ENCODE data around the gene ITGA2.

Gene ITGA2

GRCh38 chr5:53067641-53068040 is 78.5 kb downstream of the ITGA2 start:
- Histone ChIP-seq H3K36me3 (ENCODE audit: insufficient read depth, low read length) (no peaks in the 10 kb centered on the region), H3K4me3 (no peak overlapping the region), H3K9me3 (ENCODE audit: low read depth, low read length) (no peaks in the 10 kb centered on the region), H3K9ac (ENCODE audit: insufficient read length) (no peak overlapping the region), H3K27ac (no peak overlapping the region)
- no peak for TF ChIP-seq FOXP2 (optimal IDR thresholded peaks at IDR 0.05; ENCODE audit: control extremely low read depth, extremely low read length, insufficient read depth)
- no peak for DNase-seq (ENCODE audit: low read depth, low spot score)

DNA sequence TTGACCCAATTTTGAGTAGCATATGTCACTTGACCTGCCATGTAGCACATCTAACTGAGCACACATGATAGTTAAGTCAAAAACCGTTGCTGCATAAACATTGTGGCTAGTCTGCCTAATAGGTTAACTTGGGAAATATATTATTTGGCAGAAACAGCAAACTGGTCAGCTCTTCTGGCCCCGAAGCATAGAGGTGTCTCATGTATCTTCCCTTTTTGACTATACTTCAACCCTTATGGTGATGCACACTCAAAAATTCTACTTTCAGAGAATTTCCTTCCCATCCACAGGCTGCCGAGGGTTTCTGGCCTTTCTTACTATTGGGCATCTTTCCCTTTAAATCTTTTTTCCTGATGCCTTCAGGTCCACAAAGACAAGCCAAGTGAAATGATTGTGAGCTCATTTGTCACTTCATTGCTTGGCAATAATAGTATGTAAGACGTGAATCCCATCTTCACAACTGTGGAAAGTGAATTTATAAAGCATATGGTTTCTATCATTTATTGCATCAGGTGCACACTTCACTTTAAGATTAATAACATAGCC is 79.2 kb downstream of the ITGA2 start:
- DNase-seq (ENCODE audit: low read depth, low spot score): no peak
- H3K9me3 ChIP-seq (ENCODE audit: low read depth, low read length): no peaks in the 10 kb centered on the region
- H3K9ac ChIP-seq (ENCODE audit: insufficient read length): no peak overlapping the region
- H3K27ac ChIP-seq: no peak overlapping the region
- no peaks in the 10 kb centered on the region for H3K36me3 ChIP-seq (ENCODE audit: insufficient read depth, low read length)
- no peak for TF ChIP-seq POLR2AphosphoS5 (IDR thresholded peaks at IDR 0.05; ENCODE audit: borderline replicate concordance, low read depth, low read length)
- TF ChIP-seq EZH2 (IDR thresholded peaks at IDR 0.05): no peak
- no peak for TF ChIP-seq FOXP2 (optimal IDR thresholded peaks at IDR 0.05; ENCODE audit: control extremely low read depth, extremely low read length, insufficient read depth)
- no peak overlapping the region for H3K4me3 ChIP-seq

GRCh38 chr5:53069626-53070025 is 80.5 kb downstream of the ITGA2 start:
- DNase-seq (ENCODE audit: low read depth, low spot score): no peak
- no peak overlapping the region for H3K9ac ChIP-seq (ENCODE audit: insufficient read length)
- no peak overlapping the region for H3K27ac ChIP-seq
- H3K9me3 ChIP-seq (ENCODE audit: low read depth, low read length): no peaks in the 10 kb centered on the region
- no peaks in the 10 kb centered on the region for H3K36me3 ChIP-seq (ENCODE audit: insufficient read depth, low read length)
- TF ChIP-seq POLR2AphosphoS5 (IDR thresholded peaks at IDR 0.05; ENCODE audit: borderline replicate concordance, low read depth, low read length) (no peak), FOXP2 (optimal IDR thresholded peaks at IDR 0.05; ENCODE audit: control extremely low read depth, extremely low read length, insufficient read depth) (no peak), EZH2 (IDR thresholded peaks at IDR 0.05) (no peak)
- H3K4me3 ChIP-seq: no peak overlapping the region

DNA sequence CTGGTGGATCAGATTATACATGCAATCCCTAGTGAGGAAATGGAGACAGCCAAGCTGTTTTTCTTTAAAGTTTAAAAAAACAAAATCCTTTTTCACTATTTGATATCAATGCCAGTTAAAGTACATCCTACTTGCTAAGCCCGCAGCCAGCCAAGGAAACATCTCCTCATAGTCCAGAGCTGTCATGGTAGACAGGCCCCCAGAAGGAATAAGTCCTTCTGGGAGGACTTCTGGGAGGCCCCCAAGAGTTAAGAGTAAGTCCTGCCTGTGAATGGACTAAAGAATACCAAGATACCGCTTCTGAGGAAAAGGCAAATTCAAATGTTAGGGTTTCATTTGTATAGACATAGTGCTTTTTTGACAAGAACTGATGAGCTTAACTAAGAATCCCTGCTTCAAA is 82.1 kb downstream of the ITGA2 start:
- Histone ChIP-seq H3K9ac (ENCODE audit: insufficient read length) (no peak overlapping the region), H3K36me3 (ENCODE audit: insufficient read depth, low read length) (no peaks in the 10 kb centered on the region), H3K4me3 (no peak overlapping the region), H3K27ac (no peak overlapping the region), H3K9me3 (ENCODE audit: low read depth, low read length) (no peaks in the 10 kb centered on the region)
- TF ChIP-seq FOXP2 (optimal IDR thresholded peaks at IDR 0.05; ENCODE audit: control extremely low read depth, extremely low read length, insufficient read depth) (no peak), EZH2 (IDR thresholded peaks at IDR 0.05) (no peak), POLR2AphosphoS5 (IDR thresholded peaks at IDR 0.05; ENCODE audit: borderline replicate concordance, low read depth, low read length) (no peak)
- DNase-seq (ENCODE audit: low read depth, low spot score): no peak

DNA sequence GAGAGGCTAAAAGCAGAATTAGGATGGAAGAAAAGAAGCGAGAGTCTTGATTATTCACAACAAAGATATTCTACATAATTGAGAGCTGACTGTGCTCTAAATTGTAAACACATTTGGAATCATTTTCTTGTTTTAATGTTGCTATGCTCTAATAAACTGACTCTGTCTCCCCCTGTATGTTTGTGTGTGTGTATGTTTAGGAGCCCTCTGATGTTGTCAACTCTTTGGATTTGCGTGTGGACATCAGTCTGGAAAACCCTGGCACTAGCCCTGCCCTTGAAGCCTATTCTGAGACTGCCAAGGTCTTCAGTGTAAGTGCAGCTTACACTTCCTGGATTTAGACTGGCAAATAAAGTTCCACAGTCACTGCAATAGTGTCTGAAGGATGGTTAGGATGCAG is 82.6 kb downstream of the ITGA2 start:
- H3K9ac ChIP-seq (ENCODE audit: insufficient read length): no peak overlapping the region
- no peaks in the 10 kb centered on the region for H3K9me3 ChIP-seq (ENCODE audit: low read depth, low read length)
- H3K4me3 ChIP-seq: no peak overlapping the region
- no peaks in the 10 kb centered on the region for H3K36me3 ChIP-seq (ENCODE audit: insufficient read depth, low read length)
- TF ChIP-seq EZH2 (IDR thresholded peaks at IDR 0.05): no peak
- TF ChIP-seq FOXP2 (optimal IDR thresholded peaks at IDR 0.05; ENCODE audit: control extremely low read depth, extremely low read length, insufficient read depth): no peak
- TF ChIP-seq POLR2AphosphoS5 (IDR thresholded peaks at IDR 0.05; ENCODE audit: borderline replicate concordance, low read depth, low read length): no peak
- H3K27ac ChIP-seq: no peak overlapping the region
- no peak for DNase-seq (ENCODE audit: low read depth, low spot score)

GRCh38 chr5:53073348-53073747 is 84.2 kb downstream of the ITGA2 start:
- TF ChIP-seq POLR2AphosphoS5 (IDR thresholded peaks at IDR 0.05; ENCODE audit: borderline replicate concordance, low read depth, low read length) (no peak), EZH2 (IDR thresholded peaks at IDR 0.05) (no peak)
- no peak for DNase-seq (ENCODE audit: low read depth, low spot score)
- Histone ChIP-seq H3K4me3 (no peak overlapping the region), H3K36me3 (ENCODE audit: insufficient read depth, low read length) (no peaks in the 10 kb centered on the region), H3K9me3 (ENCODE audit: low read depth, low read length) (no peaks in the 10 kb centered on the region), H3K27ac (no peak overlapping the region), H3K9ac (ENCODE audit: insufficient read length) (no peak overlapping the region)

GRCh38 chr5:53076014-53076583 is 86.9 kb downstream of the ITGA2 start:
- no peak overlapping the region for H3K9ac ChIP-seq (ENCODE audit: insufficient read length)
- no peaks in the 10 kb centered on the region for H3K9me3 ChIP-seq (ENCODE audit: low read depth, low read length)
- H3K36me3 ChIP-seq (ENCODE audit: insufficient read depth, low read length): no peaks in the 10 kb centered on the region
- H3K27ac ChIP-seq: no peak overlapping the region
- H3K4me3 ChIP-seq: no peak overlapping the region
- DNase-seq (ENCODE audit: low read depth, low spot score): no peak
- no peak for TF ChIP-seq POLR2AphosphoS5 (IDR thresholded peaks at IDR 0.05; ENCODE audit: borderline replicate concordance, low read depth, low read length)
- no peak for TF ChIP-seq EZH2 (IDR thresholded peaks at IDR 0.05)
- no peak for TF ChIP-seq FOXP2 (optimal IDR thresholded peaks at IDR 0.05; ENCODE audit: control extremely low read depth, extremely low read length, insufficient read depth)

DNA sequence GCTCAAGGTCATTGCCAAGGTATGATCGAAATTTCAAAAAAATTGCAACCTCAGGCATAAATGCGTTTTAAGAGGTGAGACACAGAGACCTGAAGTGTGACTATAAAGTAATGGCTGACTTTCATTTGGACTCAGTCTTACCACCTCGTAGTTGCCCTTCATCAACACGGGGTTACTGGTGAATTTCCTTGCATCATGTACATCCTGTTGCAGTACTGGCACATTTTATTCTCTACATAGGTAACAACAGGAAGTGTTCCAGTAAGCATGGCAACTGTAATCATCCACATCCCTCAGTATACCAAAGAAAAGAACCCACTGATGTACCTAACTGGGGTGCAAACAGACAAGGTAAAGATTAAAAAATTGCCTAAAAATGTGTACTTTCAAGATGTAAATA is 91.1 kb downstream of the ITGA2 start:
- H3K36me3 ChIP-seq (ENCODE audit: insufficient read depth, low read length): no peaks in the 10 kb centered on the region
- no peak overlapping the region for H3K4me3 ChIP-seq
- no peaks in the 10 kb centered on the region for H3K9me3 ChIP-seq (ENCODE audit: low read depth, low read length)
- no peak overlapping the region for H3K27ac ChIP-seq
- no peak overlapping the region for H3K9ac ChIP-seq (ENCODE audit: insufficient read length)
- DNase-seq (ENCODE audit: low read depth, low spot score): no peak
- no peak for TF ChIP-seq FOXP2 (optimal IDR thresholded peaks at IDR 0.05; ENCODE audit: control extremely low read depth, extremely low read length, insufficient read depth)
- TF ChIP-seq EZH2 (IDR thresholded peaks at IDR 0.05): no peak
- no peak for TF ChIP-seq POLR2AphosphoS5 (IDR thresholded peaks at IDR 0.05; ENCODE audit: borderline replicate concordance, low read depth, low read length)

GRCh38 chr5:53083927-53084326 is 94.8 kb downstream of the ITGA2 start:
- TF ChIP-seq EZH2 (IDR thresholded peaks at IDR 0.05) (no peak), FOXP2 (optimal IDR thresholded peaks at IDR 0.05; ENCODE audit: control extremely low read depth, extremely low read length, insufficient read depth) (no peak), POLR2AphosphoS5 (IDR thresholded peaks at IDR 0.05; ENCODE audit: borderline replicate concordance, low read depth, low read length) (no peak)
- Histone ChIP-seq H3K27ac (no peak overlapping the region), H3K9me3 (ENCODE audit: low read depth, low read length) (no peaks in the 10 kb centered on the region), H3K4me3 (no peak overlapping the region), H3K9ac (ENCODE audit: insufficient read length) (no peak overlapping the region), H3K36me3 (ENCODE audit: insufficient read depth, low read length) (no peaks in the 10 kb centered on the region)
- DNase-seq (ENCODE audit: low read depth, low spot score): no peak

Measured in SK-N-MC (cell line).